PC-3 (cell line): ENCODE data around the gene NT5DC3.

Experiments
- EZH2 ChIP-seq: fragments of 300-600 bp; sonication (generic); IDR thresholded peaks from one replicate; pipeline ENCODE4 v1.6.1; 2017; ENCODE audit warnings: antibody characterized with exemption, mild to moderate bottlenecking, low read length; ENCODE audit not compliant: unreplicated experiment
- EZH2phosphoT487 ChIP-seq: fragments of 300-600 bp; sonication (generic); IDR thresholded peaks from 2 replicates; pipeline ENCODE4 v1.6.1; 2018; ENCODE audit warnings: mild to moderate bottlenecking, antibody characterized with exemption, low read length, borderline replicate concordance
- TF ChIP-seq, protein P1 (sequence below): fragments of 300-600 bp; sonication (generic); conservative IDR thresholded peaks from 2 replicates; pipeline ENCODE4 v1.5.1; 2017; ENCODE audit warnings: antibody characterized with exemption, low read depth, mild to moderate bottlenecking, low read length

DNA sequence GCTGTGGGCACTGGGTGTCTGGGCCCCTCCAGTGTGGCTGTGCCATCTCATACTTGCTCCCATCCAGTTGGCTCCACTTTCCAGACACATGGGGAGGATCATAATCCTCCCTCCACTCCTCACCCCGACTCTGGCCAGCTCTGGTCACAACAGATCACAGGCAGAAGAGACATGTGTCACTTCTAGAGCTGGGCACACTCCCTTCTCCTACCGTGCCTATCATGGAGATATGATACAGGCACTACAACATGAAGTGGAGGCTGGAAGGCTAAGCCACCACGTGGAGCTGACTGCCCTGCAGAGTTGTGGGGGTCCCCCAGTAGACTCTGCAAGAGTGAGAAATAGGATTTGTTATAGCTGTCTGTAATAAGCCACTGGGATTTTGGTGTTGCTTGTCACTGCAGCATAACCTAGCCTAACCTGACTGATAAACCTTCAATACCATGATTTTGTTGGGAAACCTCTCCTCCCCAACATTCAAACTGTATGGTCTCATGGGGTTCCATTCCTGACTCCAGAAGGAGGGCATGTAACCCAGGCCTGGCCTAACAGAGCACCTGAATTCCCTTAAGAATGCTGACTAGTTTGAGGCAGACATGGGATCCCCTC, 20.0 kb downstream of the NT5DC3 start:
- TF ChIP-seq, protein P1, sequence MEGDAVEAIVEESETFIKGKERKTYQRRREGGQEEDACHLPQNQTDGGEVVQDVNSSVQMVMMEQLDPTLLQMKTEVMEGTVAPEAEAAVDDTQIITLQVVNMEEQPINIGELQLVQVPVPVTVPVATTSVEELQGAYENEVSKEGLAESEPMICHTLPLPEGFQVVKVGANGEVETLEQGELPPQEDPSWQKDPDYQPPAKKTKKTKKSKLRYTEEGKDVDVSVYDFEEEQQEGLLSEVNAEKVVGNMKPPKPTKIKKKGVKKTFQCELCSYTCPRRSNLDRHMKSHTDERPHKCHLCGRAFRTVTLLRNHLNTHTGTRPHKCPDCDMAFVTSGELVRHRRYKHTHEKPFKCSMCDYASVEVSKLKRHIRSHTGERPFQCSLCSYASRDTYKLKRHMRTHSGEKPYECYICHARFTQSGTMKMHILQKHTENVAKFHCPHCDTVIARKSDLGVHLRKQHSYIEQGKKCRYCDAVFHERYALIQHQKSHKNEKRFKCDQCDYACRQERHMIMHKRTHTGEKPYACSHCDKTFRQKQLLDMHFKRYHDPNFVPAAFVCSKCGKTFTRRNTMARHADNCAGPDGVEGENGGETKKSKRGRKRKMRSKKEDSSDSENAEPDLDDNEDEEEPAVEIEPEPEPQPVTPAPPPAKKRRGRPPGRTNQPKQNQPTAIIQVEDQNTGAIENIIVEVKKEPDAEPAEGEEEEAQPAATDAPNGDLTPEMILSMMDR = no peak
- TF ChIP-seq EZH2 (no peak), EZH2phosphoT487 (no peak)
